ENCODE measurements around the gene AFP. TPM values are rescaled to one million over a fixed set of nuclear protein-coding genes. Genes with fewer than 3 reads are reported as not detected.
A peak's percentile ranks its signal among the peaks of the same experiment; 100 is the strongest.

AFP gene
- total and polyA plus RNA-seq, 2 of the 13 experiments (the other 11 are each of a cell fraction or from before 2014, with no cell fraction given), result 9,434 to 13,105 TPM

DNA sequence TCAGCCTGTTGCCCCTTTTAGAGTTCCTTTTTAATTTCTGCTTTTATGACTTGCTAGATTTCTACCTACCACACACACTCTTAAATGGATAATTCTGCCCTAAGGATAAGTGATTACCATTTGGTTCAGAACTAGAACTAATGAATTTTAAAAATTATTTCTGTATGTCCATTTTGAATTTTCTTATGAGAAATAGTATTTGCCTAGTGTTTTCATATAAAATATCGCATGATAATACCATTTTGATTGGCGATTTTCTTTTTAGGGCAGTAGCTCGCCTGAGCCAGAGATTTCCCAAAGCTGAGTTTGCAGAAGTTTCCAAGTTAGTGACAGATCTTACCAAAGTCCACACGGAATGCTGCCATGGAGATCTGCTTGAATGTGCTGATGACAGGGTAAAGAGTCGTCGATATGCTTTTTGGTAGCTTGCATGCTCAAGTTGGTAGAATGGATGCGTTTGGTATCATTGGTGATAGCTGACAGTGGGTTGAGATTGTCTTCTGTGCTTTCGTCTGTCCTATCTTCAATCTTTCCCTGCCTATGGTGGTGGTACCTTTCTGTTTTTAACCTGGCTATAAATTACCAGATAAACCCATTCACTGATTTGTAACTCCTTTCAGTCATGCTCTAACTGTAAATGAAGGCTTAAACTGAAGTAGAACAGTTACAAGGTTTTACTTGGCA is 24.1 kb upstream of the AFP start (continued):
- TF ChIP-seq ZNF142 (CRISPR knock-in tag; IDR thresholded peaks at IDR 0.05) (0 out of 2 replicates have a peak, but pooled peaks have one; percentile 22), ZNF235 (CRISPR knock-in tag; IDR thresholded peaks at IDR 0.05; ENCODE audit: borderline replicate concordance) (no peak), CENPT (CRISPR knock-in tag; IDR thresholded peaks at IDR 0.05; ENCODE audit: low read depth) (no peak), ZZZ3 (CRISPR knock-in tag; IDR thresholded peaks at IDR 0.05; ENCODE audit: borderline replicate concordance) (no peak), ZNF580 (CRISPR knock-in tag; IDR thresholded peaks at IDR 0.05; ENCODE audit: borderline replicate concordance, low read depth) (no peak), FOSL1 (CRISPR knock-in tag; IDR thresholded peaks at IDR 0.05; ENCODE audit: borderline replicate concordance) (no peak), MAFK (conservative IDR thresholded peaks at IDR 0.05 in 1 of 2, IDR thresholded peaks at IDR 0.05 in 1 of 2; ENCODE audit: low read length in 2 of 2) (peak; percentile 36 to 64; a peak in 3 of 4 replicates), HNRNPL (IDR thresholded peaks at IDR 0.05; ENCODE audit: low read depth, low read length) (0 out of 2 replicates have a peak, but pooled peaks have one; percentile 19), REL (CRISPR knock-in tag; conservative IDR thresholded peaks at IDR 0.05) (peak; percentile 84; the same call in 1 of the 2 replicates), SMYD3 (CRISPR knock-in tag; IDR thresholded peaks at IDR 0.05) (0 out of 2 replicates have a peak, but pooled peaks have one; percentile 15), RBFOX2 (IDR thresholded peaks at IDR 0.05; ENCODE audit: low read depth, low read length) (peak; percentile 56)
- TF ChIP-seq, protein P1, sequence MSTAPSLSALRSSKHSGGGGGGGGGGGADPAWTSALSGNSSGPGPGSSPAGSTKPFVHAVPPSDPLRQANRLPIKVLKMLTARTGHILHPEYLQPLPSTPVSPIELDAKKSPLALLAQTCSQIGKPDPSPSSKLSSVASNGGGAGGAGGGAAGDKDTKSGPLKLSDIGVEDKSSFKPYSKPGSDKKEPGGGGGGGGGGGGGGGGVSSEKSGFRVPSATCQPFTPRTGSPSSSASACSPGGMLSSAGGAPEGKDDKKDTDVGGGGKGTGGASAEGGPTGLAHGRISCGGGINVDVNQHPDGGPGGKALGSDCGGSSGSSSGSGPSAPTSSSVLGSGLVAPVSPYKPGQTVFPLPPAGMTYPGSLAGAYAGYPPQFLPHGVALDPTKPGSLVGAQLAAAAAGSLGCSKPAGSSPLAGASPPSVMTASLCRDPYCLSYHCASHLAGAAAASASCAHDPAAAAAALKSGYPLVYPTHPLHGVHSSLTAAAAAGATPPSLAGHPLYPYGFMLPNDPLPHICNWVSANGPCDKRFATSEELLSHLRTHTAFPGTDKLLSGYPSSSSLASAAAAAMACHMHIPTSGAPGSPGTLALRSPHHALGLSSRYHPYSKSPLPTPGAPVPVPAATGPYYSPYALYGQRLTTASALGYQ (CRISPR knock-in tag; IDR thresholded peaks at IDR 0.05), result 0 out of 2 replicates have a peak, but pooled peaks have one; percentile 12
- TF ChIP-seq, protein P2, sequence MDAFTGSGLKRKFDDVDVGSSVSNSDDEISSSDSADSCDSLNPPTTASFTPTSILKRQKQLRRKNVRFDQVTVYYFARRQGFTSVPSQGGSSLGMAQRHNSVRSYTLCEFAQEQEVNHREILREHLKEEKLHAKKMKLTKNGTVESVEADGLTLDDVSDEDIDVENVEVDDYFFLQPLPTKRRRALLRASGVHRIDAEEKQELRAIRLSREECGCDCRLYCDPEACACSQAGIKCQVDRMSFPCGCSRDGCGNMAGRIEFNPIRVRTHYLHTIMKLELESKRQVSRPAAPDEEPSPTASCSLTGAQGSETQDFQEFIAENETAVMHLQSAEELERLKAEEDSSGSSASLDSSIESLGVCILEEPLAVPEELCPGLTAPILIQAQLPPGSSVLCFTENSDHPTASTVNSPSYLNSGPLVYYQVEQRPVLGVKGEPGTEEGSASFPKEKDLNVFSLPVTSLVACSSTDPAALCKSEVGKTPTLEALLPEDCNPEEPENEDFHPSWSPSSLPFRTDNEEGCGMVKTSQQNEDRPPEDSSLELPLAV (CRISPR knock-in tag; conservative IDR thresholded peaks at IDR 0.05; ENCODE audit: low read depth), result peak; percentile 37; the same call in 1 of the 2 replicates
- TF ChIP-seq, protein P3, sequence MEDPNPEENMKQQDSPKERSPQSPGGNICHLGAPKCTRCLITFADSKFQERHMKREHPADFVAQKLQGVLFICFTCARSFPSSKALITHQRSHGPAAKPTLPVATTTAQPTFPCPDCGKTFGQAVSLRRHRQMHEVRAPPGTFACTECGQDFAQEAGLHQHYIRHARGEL (CRISPR knock-in tag; IDR thresholded peaks at IDR 0.05), result no peak
